ENCODE results near the gene KCNH1. TPM values are rescaled to one million over a fixed set of nuclear protein-coding genes. Genes with fewer than 3 reads are reported as not detected.

Gene KCNH1
- total RNA-seq, 2 experiments from 2014 or later: not detected

DNA sequence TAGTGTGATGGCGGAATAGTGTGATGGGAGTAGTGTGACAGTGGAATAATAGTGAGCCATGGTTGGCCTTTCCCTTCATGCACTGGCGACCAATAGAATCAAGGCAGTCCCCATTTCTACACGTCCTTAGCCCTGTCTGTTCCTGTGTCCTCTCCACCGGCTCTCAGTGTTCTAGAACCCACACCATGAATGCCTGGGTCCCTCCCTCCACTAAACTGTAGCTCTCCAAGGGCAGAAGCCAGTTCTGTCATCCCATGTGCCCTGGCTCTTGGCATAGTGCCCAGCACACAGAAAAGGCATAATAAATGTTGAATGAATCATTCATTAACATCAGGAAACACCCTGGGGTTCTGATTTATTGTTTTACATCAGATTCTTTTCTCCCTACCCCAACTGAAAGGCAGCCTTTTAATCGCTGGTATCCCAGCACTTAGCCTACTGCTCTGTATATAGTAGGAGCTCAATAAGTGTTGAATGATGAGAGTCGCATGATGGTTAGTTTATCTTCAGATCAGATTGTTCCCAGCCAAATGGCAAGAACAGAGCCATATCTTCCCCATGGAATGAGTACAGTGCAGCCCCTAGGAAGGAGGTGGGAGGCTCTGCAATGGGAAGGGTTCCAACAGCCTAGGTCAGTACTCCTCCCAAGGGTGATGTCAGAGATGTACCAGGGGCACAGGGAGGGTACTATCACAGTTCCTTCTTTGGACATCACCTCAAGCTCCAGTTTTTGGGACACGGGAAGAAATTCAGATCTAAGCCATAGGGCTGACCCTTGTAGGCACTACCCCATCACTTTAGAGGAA, 479.6 kb downstream of the KCNH1 start:
- H3K4me3 Mint-ChIP-seq: no peak overlapping the region
- H3K27ac Mint-ChIP-seq: no peak overlapping the region
- DNase-seq: peak; percentile 35
- no peaks in the 10 kb centered on the region for H3K9me3 Mint-ChIP-seq
- no peaks in the 10 kb centered on the region for H3K4me1 Mint-ChIP-seq (ENCODE audit: low read depth)
- H3K36me3 Mint-ChIP-seq (ENCODE audit: low read depth): no peaks in the 10 kb centered on the region
- intact Hi-C loops (cut with micrococcal nuclease): no loop called here
- CTCF ChIA-PET: interaction anchor here (1.1 kb wide), 1 partner anchor 207 kb away, joined by 3 read pairs; no protein-coding TSS in a partner anchor
- no peaks in the 10 kb centered on the region for H3K27me3 Mint-ChIP-seq (ENCODE audit: low read depth)

- no peaks in the 10 kb centered on the region for H3K9me3 Mint-ChIP-seq
- DNase-seq: no peak
- H3K36me3 Mint-ChIP-seq (ENCODE audit: low read depth): no peaks in the 10 kb centered on the region
- intact Hi-C loops (cut with micrococcal nuclease): no loop called here
- CTCF ChIA-PET: interaction anchor here (1.1 kb wide), 1 partner anchor 206 kb away, joined by 3 read pairs; no protein-coding TSS in a partner anchor
- no peaks in the 10 kb centered on the region for H3K4me1 Mint-ChIP-seq (ENCODE audit: low read depth)
- H3K27me3 Mint-ChIP-seq (ENCODE audit: low read depth): no peaks in the 10 kb centered on the region
- no peak overlapping the region for H3K4me3 Mint-ChIP-seq
- no peak overlapping the region for H3K27ac Mint-ChIP-seq
Measured at GRCh38 chr1:210653771-210654170, 480.2 kb downstream of the KCNH1 start.

- no peaks in the 10 kb centered on the region for H3K4me1 Mint-ChIP-seq (ENCODE audit: low read depth)
- intact Hi-C loops (cut with micrococcal nuclease): no loop called here
- CTCF ChIA-PET: no interaction called here
- H3K9me3 Mint-ChIP-seq: no peaks in the 10 kb centered on the region
- H3K27me3 Mint-ChIP-seq (ENCODE audit: low read depth): no peaks in the 10 kb centered on the region
- H3K36me3 Mint-ChIP-seq (ENCODE audit: low read depth): no peaks in the 10 kb centered on the region
- DNase-seq: no peak
- H3K4me3 Mint-ChIP-seq: no peak overlapping the region
- H3K27ac Mint-ChIP-seq: no peak overlapping the region
Measured at GRCh38 chr1:210652329-210652954, 481.5 kb downstream of the KCNH1 start.

GRCh38 chr1:210650403-210650802, 483.5 kb downstream of the KCNH1 start:
- intact Hi-C loops (cut with micrococcal nuclease): no loop called here
- Mint-ChIP-seq H3K4me1 (ENCODE audit: low read depth) (no peaks in the 10 kb centered on the region), H3K9me3 (no peaks in the 10 kb centered on the region), H3K27ac (no peak overlapping the region), H3K4me3 (no peak overlapping the region), H3K36me3 (ENCODE audit: low read depth) (no peaks in the 10 kb centered on the region), H3K27me3 (ENCODE audit: low read depth) (no peaks in the 10 kb centered on the region)
- DNase-seq: no peak
- CTCF ChIA-PET: no interaction called here

- DNase-seq: no peak
- intact Hi-C loops (cut with micrococcal nuclease): no loop called here
- Mint-ChIP-seq H3K9me3 (no peaks in the 10 kb centered on the region), H3K27ac (no peak overlapping the region), H3K4me3 (no peak overlapping the region), H3K27me3 (ENCODE audit: low read depth) (no peaks in the 10 kb centered on the region), H3K4me1 (ENCODE audit: low read depth) (no peaks in the 10 kb centered on the region), H3K36me3 (ENCODE audit: low read depth) (no peaks in the 10 kb centered on the region)
- CTCF ChIA-PET: no interaction called here
Measured at GRCh38 chr1:210648588-210649269, 485.2 kb downstream of the KCNH1 start.

GRCh38 chr1:210647406-210648333, 486.3 kb downstream of the KCNH1 start:
- H3K4me3 Mint-ChIP-seq: no peak overlapping the region

GRCh38 chr1:210646258-210646616, 487.7 kb downstream of the KCNH1 start:
- Mint-ChIP-seq H3K27ac (no peak overlapping the region), H3K36me3 (ENCODE audit: low read depth) (no peaks in the 10 kb centered on the region), H3K9me3 (no peaks in the 10 kb centered on the region), H3K4me3 (no peak overlapping the region), H3K27me3 (ENCODE audit: low read depth) (no peaks in the 10 kb centered on the region), H3K4me1 (ENCODE audit: low read depth) (no peaks in the 10 kb centered on the region)
- DNase-seq: no peak
- CTCF ChIA-PET: no interaction called here
- intact Hi-C loops (cut with micrococcal nuclease): no loop called here

More at GRCh38 chr1:210647406-210648333, 486.3 kb downstream of the KCNH1 start:
- Mint-ChIP-seq H3K9me3 (no peaks in the 10 kb centered on the region), H3K4me1 (ENCODE audit: low read depth) (no peaks in the 10 kb centered on the region), H3K27me3 (ENCODE audit: low read depth) (no peaks in the 10 kb centered on the region), H3K27ac (no peak overlapping the region), H3K36me3 (ENCODE audit: low read depth) (no peaks in the 10 kb centered on the region)
- intact Hi-C loops (cut with micrococcal nuclease): no loop called here
- CTCF ChIA-PET: no interaction called here
- no peak for DNase-seq

DNA sequence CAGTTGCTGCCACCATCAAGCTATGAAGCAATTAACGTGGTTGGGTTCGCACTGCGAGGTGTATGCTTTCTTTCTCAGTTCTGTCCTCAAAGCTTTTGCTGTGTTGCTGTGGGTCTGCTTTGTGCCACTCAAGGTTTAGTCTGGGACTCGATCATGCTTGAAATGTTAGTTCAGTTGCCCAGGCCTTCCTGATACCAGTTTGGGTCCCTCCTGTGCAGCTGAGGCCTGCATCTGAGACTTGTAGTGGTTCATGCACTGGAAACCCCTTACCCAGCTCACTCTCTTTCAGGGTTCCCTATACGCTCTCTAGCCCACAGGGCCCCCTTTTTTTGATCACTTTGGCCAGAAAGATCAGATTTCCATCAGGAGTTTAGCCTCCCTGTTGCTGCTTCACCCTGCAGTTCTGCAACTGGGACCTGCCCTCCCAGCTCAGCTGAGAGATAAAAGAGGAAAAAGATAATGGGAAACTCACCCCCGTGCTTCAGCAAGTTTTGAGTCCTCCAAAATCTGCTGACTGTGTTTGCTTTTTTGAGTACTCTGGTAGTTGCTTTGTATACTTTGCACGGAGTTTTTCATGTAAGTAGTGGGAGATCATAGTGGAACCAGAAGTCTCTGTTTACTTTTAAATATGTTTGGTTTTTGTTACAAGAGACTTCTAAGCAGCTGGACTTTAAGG, 488.2 kb downstream of the KCNH1 start:
- DNase-seq: no peak
- CTCF ChIA-PET: no interaction called here
- Mint-ChIP-seq H3K4me3 (no peak overlapping the region), H3K9me3 (no peaks in the 10 kb centered on the region), H3K4me1 (ENCODE audit: low read depth) (no peaks in the 10 kb centered on the region), H3K36me3 (ENCODE audit: low read depth) (no peaks in the 10 kb centered on the region), H3K27me3 (ENCODE audit: low read depth) (no peaks in the 10 kb centered on the region), H3K27ac (no peak overlapping the region)
- intact Hi-C loops (cut with micrococcal nuclease): no loop called here

DNA sequence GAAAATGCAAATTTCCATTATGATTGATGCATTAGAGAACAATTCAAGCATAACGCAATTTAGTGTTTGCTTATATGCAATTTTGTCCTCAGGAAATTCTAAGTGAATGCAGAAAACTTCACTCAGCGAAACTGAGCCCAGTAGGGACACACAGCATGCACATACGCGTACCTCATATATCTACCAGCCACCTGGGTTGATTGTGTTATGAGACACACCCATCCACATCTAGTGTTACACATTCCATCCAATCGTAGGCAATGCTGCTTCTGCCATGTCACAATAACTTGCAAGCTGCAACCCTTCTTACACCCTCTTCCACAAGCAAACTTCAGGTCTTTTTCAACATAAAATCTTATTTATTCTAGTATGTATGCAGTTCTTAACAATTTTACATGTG, 492.4 kb downstream of the KCNH1 start:
- H3K36me3 Mint-ChIP-seq (ENCODE audit: low read depth): no peaks in the 10 kb centered on the region
- no peak for DNase-seq
- H3K4me1 Mint-ChIP-seq (ENCODE audit: low read depth): no peaks in the 10 kb centered on the region
- H3K4me3 Mint-ChIP-seq: no peak overlapping the region
- no peaks in the 10 kb centered on the region for H3K27me3 Mint-ChIP-seq (ENCODE audit: low read depth)
- no peak overlapping the region for H3K27ac Mint-ChIP-seq
- CTCF ChIA-PET: no interaction called here
- intact Hi-C loops (cut with micrococcal nuclease): no loop called here
- H3K9me3 Mint-ChIP-seq: no peaks in the 10 kb centered on the region

DNA sequence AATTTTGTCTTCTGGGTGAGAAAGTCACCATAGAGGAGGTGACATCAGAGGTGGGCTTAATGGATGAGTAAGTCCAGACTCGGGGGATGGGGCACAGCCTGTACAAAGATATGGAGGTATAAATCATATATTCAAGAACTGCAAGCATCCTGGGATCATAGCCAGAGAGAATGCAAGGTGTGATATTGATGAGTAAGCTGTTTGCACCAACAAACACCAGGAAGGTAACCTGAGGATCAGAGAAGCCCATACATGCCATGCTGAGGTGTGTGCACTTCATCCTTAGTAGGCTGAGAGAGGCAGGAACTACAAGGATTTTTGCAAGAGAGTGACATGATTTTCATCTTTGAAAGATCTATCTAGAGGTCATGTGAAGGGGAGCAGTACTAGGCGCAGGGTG, 498.8 kb downstream of the KCNH1 start:
- Mint-ChIP-seq H3K4me3 (no peak overlapping the region), H3K4me1 (ENCODE audit: low read depth) (no peaks in the 10 kb centered on the region), H3K9me3 (no peaks in the 10 kb centered on the region), H3K36me3 (ENCODE audit: low read depth) (no peaks in the 10 kb centered on the region), H3K27ac (no peak overlapping the region), H3K27me3 (ENCODE audit: low read depth) (no peaks in the 10 kb centered on the region)
- DNase-seq: no peak
- CTCF ChIA-PET: no interaction called here
- intact Hi-C loops (cut with micrococcal nuclease): no loop called here

- CTCF ChIA-PET: no interaction called here
- intact Hi-C loops (cut with micrococcal nuclease): no loop called here
- Mint-ChIP-seq H3K4me3 (no peak overlapping the region), H3K4me1 (ENCODE audit: low read depth) (no peaks in the 10 kb centered on the region), H3K27me3 (ENCODE audit: low read depth) (no peaks in the 10 kb centered on the region), H3K27ac (no peak overlapping the region), H3K36me3 (ENCODE audit: low read depth) (no peaks in the 10 kb centered on the region), H3K9me3 (no peaks in the 10 kb centered on the region)
- no peak for DNase-seq
Measured at GRCh38 chr1:210633636-210634035, 500.3 kb downstream of the KCNH1 start.

- CTCF ChIA-PET: no interaction called here
- no peak overlapping the region for H3K4me3 Mint-ChIP-seq
- no peaks in the 10 kb centered on the region for H3K9me3 Mint-ChIP-seq
- H3K4me1 Mint-ChIP-seq (ENCODE audit: low read depth): no peaks in the 10 kb centered on the region
- no peaks in the 10 kb centered on the region for H3K36me3 Mint-ChIP-seq (ENCODE audit: low read depth)
- intact Hi-C loops (cut with micrococcal nuclease): no loop called here
- H3K27me3 Mint-ChIP-seq (ENCODE audit: low read depth): no peaks in the 10 kb centered on the region
- no peak overlapping the region for H3K27ac Mint-ChIP-seq
- DNase-seq: no peak
Measured at GRCh38 chr1:210633140-210633539, 500.8 kb downstream of the KCNH1 start.
